WTC11 (cell line): ENCODE data around the gene ZCCHC2. TPM values are rescaled to one million over a fixed set of nuclear protein-coding genes. Genes with fewer than 3 reads are reported as not detected.
A peak's percentile ranks its signal among the peaks of the same experiment; 100 is the strongest.

Experiments used
- ATAC-seq: fragments of 200-7000 bp; cut with Tn5 transposase; 2 replicates; pipeline ENCODE4 v1.10.0; 2021; ENCODE audit warnings: mild to moderate bottlenecking, moderate library complexity
- CTCF ChIA-PET: fragments of 300-600 bp; sonication (Branson Sonifier 250); formaldehyde crosslinking; loops from one replicate; lab custom pipeline; 2021; ENCODE audit warnings: antibody characterized with exemption; lab: Charles Lee
- POLR2A ChIA-PET: fragments of 350-600 bp; sonication (Branson Sonifier 250); formaldehyde crosslinking; loops from one replicate; lab custom pipeline; 2021; ENCODE audit warnings: antibody characterized with exemption; lab: Charles Lee
- DNase-seq: peaks from one replicate; pipeline ENCODE4 v3.0.0; 2021; ENCODE audit warnings: low spot score
- H3K27ac Mint-ChIP-seq: 2 replicates; pipeline ENCODE4 v1.8.0; 2021; ENCODE audit warnings: mixed read lengths
- H3K27me3 Mint-ChIP-seq: 2 replicates; pipeline ENCODE4 v1.8.0; 2021; ENCODE audit warnings: low read depth, mild to moderate bottlenecking, moderate library complexity, mixed read lengths
- H3K36me3 Mint-ChIP-seq: 2 replicates; pipeline ENCODE4 v1.8.0; 2021; ENCODE audit warnings: mixed read lengths
- H3K4me1 Mint-ChIP-seq: 2 replicates; pipeline ENCODE4 v1.8.0; 2022; ENCODE audit warnings: mixed read lengths
- H3K4me3 Mint-ChIP-seq: 2 replicates; pipeline ENCODE4 v1.8.0; 2021; ENCODE audit warnings: mild to moderate bottlenecking, moderate library complexity, mixed read lengths
- H3K9me3 Mint-ChIP-seq: 2 replicates; pipeline ENCODE4 v1.8.0; 2021; ENCODE audit warnings: mixed read lengths
- CBFB ChIP-seq: sonication (generic); formaldehyde crosslinking; IDR thresholded peaks from 2 replicates; pipeline ENCODE4 v1.8.1; 2022; ENCODE audit warnings: mild to moderate bottlenecking, low read depth, missing genetic modification reagents
- CREM ChIP-seq: sonication (generic); formaldehyde crosslinking; IDR thresholded peaks from 2 replicates; pipeline ENCODE4 v1.8.1; 2022; ENCODE audit warnings: mild to moderate bottlenecking, missing genetic modification reagents, moderate library complexity
- ELF4 ChIP-seq: sonication (generic); formaldehyde crosslinking; IDR thresholded peaks from 2 replicates; pipeline ENCODE4 v1.8.1; 2022; ENCODE audit warnings: low read depth, mild to moderate bottlenecking, moderate library complexity, missing genetic modification reagents
- NFE2L1 ChIP-seq: sonication (generic); formaldehyde crosslinking; IDR thresholded peaks from 2 replicates; pipeline ENCODE4 v1.8.1; 2023; ENCODE audit warnings: missing genetic modification reagents
- RELA ChIP-seq: sonication (generic); formaldehyde crosslinking; IDR thresholded peaks from 2 replicates; pipeline ENCODE4 v1.8.1; 2022; ENCODE audit warnings: missing genetic modification reagents, mild to moderate bottlenecking, borderline replicate concordance
- RORB ChIP-seq: fragments of 250-450 bp; sonication (Bioruptor Pico); IDR thresholded peaks from 2 replicates; pipeline ENCODE4 v1.9.0; 2021; ENCODE audit warnings: mild to moderate bottlenecking
- TCF7 ChIP-seq: sonication (generic); formaldehyde crosslinking; IDR thresholded peaks from 2 replicates; pipeline ENCODE4 v1.8.0; 2022; ENCODE audit warnings: mild to moderate bottlenecking, low read depth, missing genetic modification reagents, moderate library complexity
- ZNF121 ChIP-seq: sonication (generic); formaldehyde crosslinking; IDR thresholded peaks from 2 replicates; pipeline ENCODE4 v1.8.0; 2023; ENCODE audit warnings: missing genetic modification reagents
- ZNF423 ChIP-seq: fragments of 250-450 bp; sonication (Bioruptor Pico); IDR thresholded peaks from 2 replicates; pipeline ENCODE4 v2.1.2; 2022; ENCODE audit warnings: mild to moderate bottlenecking, moderate library complexity
- total RNA-seq: library from RNA; stranded (reverse); gene quantifications from 3 replicates; pipeline ENCODE4 v1.2.3, GENCODE V29; 2021
- TF ChIP-seq, protein P1 (sequence below): sonication (generic); formaldehyde crosslinking; IDR thresholded peaks from 2 replicates; pipeline ENCODE4 v1.8.0; 2022; ENCODE audit warnings: missing genetic modification reagents
- TF ChIP-seq, protein P2 (sequence below): sonication (generic); formaldehyde crosslinking; IDR thresholded peaks from 2 replicates; pipeline ENCODE4 v1.8.1; 2023; ENCODE audit warnings: mild to moderate bottlenecking, missing genetic modification reagents, moderate library complexity
- TF ChIP-seq, protein P3 (sequence below): sonication (generic); formaldehyde crosslinking; IDR thresholded peaks from 2 replicates; pipeline ENCODE4 v1.8.1; 2023; ENCODE audit warnings: mild to moderate bottlenecking, moderate library complexity, missing genetic modification reagents

ZCCHC2 gene
- total RNA-seq, 1 experiment from 2014 or later, result 18.8 TPM

DNA sequence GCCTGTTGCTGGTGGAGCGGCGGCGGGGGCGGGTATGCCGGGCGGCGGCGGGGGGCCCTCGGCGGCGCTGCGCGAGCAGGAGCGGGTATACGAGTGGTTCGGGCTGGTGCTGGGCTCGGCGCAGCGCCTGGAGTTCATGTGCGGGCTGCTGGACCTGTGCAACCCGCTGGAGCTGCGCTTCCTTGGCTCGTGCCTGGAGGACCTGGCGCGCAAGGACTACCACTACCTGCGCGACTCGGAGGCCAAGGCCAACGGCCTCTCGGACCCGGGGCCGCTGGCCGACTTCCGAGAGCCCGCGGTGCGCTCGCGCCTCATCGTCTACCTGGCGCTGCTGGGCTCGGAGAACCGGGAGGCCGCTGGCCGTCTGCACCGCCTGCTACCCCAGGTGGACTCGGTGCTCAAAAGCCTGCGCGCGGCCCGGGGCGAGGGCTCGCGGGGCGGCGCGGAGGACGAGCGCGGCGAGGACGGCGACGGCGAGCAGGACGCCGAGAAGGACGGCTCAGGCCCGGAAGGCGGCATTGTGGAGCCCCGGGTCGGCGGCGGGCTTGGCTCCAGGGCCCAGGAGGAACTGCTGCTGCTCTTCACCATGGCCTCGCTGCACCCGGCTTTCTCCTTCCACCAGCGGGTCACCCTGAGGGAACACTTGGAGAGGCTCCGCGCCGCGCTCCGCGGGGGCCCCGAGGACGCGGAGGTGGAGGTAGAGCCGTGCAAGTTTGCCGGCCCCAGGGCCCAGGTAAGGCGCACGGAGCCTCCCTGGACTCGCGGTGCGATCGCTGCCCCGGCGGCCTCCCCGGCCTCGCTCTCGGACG, 1.0 kb downstream of the ZCCHC2 start (continued):
- TF ChIP-seq, protein P1, sequence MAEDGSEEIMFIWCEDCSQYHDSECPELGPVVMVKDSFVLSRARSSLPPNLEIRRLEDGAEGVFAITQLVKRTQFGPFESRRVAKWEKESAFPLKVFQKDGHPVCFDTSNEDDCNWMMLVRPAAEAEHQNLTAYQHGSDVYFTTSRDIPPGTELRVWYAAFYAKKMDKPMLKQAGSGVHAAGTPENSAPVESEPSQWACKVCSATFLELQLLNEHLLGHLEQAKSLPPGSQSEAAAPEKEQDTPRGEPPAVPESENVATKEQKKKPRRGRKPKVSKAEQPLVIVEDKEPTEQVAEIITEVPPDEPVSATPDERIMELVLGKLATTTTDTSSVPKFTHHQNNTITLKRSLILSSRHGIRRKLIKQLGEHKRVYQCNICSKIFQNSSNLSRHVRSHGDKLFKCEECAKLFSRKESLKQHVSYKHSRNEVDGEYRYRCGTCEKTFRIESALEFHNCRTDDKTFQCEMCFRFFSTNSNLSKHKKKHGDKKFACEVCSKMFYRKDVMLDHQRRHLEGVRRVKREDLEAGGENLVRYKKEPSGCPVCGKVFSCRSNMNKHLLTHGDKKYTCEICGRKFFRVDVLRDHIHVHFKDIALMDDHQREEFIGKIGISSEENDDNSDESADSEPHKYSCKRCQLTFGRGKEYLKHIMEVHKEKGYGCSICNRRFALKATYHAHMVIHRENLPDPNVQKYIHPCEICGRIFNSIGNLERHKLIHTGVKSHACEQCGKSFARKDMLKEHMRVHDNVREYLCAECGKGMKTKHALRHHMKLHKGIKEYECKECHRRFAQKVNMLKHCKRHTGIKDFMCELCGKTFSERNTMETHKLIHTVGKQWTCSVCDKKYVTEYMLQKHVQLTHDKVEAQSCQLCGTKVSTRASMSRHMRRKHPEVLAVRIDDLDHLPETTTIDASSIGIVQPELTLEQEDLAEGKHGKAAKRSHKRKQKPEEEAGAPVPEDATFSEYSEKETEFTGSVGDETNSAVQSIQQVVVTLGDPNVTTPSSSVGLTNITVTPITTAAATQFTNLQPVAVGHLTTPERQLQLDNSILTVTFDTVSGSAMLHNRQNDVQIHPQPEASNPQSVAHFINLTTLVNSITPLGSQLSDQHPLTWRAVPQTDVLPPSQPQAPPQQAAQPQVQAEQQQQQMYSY (CRISPR knock-in tag), result no peak
- TF ChIP-seq RORB (CRISPR knock-in tag) (no peak), CREM (CRISPR knock-in tag) (no peak), RELA (CRISPR knock-in tag) (no peak), ELF4 (CRISPR knock-in tag) (no peak), NFE2L1 (CRISPR knock-in tag) (no peak)
- TF ChIP-seq, protein P2, sequence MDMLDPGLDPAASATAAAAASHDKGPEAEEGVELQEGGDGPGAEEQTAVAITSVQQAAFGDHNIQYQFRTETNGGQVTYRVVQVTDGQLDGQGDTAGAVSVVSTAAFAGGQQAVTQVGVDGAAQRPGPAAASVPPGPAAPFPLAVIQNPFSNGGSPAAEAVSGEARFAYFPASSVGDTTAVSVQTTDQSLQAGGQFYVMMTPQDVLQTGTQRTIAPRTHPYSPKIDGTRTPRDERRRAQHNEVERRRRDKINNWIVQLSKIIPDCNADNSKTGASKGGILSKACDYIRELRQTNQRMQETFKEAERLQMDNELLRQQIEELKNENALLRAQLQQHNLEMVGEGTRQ, result no peak
- TF ChIP-seq, protein P3, sequence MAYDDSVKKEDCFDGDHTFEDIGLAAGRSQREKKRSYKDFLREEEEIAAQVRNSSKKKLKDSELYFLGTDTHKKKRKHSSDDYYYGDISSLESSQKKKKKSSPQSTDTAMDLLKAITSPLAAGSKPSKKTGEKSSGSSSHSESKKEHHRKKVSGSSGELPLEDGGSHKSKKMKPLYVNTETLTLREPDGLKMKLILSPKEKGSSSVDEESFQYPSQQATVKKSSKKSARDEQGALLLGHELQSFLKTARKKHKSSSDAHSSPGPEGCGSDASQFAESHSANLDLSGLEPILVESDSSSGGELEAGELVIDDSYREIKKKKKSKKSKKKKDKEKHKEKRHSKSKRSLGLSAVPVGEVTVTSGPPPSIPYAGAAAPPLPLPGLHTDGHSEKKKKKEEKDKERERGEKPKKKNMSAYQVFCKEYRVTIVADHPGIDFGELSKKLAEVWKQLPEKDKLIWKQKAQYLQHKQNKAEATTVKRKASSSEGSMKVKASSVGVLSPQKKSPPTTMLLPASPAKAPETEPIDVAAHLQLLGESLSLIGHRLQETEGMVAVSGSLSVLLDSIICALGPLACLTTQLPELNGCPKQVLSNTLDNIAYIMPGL (CRISPR knock-in tag), result peak; percentile 62; the same call in 1 of the 2 replicates
- TF ChIP-seq, all 79 proteins: peak for 2

DNA sequence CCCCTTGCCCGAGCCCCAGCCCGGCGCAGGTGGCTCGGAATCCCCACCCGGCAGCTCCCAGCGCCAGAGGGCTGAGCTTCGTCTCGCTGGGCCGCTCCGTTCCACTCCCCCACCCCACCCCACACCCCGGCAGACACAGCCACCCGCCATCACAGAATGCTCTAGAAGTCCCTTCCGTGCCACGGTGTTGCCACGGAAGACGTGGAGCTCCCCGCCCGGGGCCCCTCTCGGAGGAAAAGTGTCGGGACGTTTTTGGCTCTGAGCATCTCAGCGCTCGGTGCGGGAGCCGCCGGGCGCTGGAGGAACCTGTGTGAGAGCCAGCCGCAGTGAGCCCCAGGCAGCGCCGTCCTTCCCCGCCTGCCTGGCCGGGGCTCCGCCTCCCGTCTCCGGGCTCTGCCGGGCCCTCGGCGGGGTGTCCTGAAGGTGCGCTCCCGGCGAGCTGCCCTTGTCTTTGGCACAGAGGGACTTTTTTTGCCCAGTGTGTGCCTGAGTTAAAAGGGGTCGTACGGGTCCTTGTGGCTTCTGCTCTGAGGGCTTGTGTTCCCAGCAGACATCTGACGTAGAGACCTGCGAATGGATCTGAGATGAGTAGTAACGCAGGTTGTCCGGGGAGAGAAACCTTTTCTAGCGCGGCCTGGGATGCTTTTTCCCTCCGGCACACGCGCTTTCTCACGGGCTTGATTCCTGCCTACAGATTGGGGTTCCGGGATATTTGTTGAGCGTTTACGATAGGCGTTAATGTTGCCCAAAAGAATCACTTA, 1.8 kb downstream of the ZCCHC2 start:
- ChIA-PET POLR2A (no interaction called here), CTCF (interaction anchor here (4.6 kb wide), 1 partner anchor 99 kb away, joined by 23 read pairs; no protein-coding TSS in a partner anchor)
- Mint-ChIP-seq H3K36me3 (no peaks in the 10 kb centered on the region), H3K4me1 (peaks cover 39% of the 10 kb centered on the region), H3K4me3 (peak overlapping the region; percentile 87)
- TF ChIP-seq ZNF423 (CRISPR knock-in tag) (peak; percentile 57), TCF7 (no peak), CBFB (CRISPR knock-in tag) (0 out of 2 replicates have a peak, but pooled peaks have one; percentile 27), ZNF121 (CRISPR knock-in tag) (no peak)
- TF ChIP-seq, protein P2, result peak; percentile 34; the same call in 1 of the 2 replicates
- TF ChIP-seq, protein P3 (CRISPR knock-in tag), result no peak; the same call in 1 of the 2 replicates
- TF ChIP-seq, all 79 proteins: peak for 3
- Mint-ChIP-seq H3K9me3 (no peaks in the 10 kb centered on the region), H3K27ac (0 out of 2 replicates have a peak overlapping the region, but pooled peaks have one; percentile 13), H3K27me3 (peaks cover 33% of the 10 kb centered on the region)
- peak; percentile 22 for ATAC-seq
- peak; percentile 64 for DNase-seq
